Measurements from ENCODE around the gene TIMM10. TPM values are rescaled to one million over a fixed set of nuclear protein-coding genes. Genes with fewer than 3 reads are reported as not detected.

TIMM10 gene
- total and polyA plus RNA-seq, 2 experiments from 2014 or later: 23.3 to 99.4 TPM

DNA sequence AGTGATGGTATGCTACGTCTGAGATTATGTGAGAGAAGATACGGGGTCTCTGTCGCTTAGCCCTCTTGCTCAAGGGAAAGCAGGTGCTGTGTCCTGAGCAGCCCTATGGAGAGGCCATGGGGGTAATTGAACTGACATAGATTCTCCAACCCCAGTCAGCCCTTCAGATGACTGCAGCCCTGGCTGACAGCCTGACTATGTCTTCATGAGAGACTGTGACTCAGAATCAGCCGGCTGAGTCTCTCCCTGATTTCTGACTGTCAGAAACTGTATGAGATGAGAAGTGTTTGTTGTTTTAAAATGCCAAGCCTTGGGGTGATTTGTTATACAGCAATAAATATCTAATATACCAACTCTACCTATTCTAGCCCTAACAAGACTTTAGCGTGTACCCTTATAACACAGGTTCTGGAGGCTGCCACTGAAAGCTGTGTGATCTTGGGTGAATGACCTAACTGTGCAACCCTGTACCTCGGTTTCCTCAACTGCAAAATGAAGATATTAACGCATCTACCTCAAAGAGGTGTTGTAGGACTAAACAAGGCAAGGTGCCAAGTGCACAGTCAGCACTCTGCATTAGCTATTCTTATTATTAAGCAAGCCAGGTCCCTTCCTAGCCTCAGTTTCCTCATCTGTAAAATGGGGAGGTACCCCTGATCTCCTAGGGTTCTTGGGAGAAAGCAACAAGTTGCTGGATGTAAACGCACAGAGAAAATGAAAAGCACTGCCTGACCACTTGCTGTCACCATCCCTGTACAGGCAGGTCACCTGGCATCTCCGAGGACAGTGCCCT is 39.9 kb downstream of the TIMM10 start:
- no peaks in the 10 kb centered on the region for H3K79me2 ChIP-seq
- H3K4me3 ChIP-seq: no peak overlapping the region
- no peaks in the 10 kb centered on the region for H3K4me1 ChIP-seq (ENCODE audit: insufficient read depth)
- H3K36me3 ChIP-seq (replicated peaks; ENCODE audit: insufficient read depth, low read depth): no peaks in the 10 kb centered on the region
- DNase-seq (ENCODE audit: low spot score): no peak
- WGBS (ENCODE audit: low lambda C conversion rate, missing lambda C conversion rate): 92% methylated on average over 9 of the region's 9 CpGs
- TF ChIP-seq EZH2 (IDR thresholded peaks at IDR 0.05; ENCODE audit: borderline replicate concordance): no peak
- no peak overlapping the region for H2AFZ ChIP-seq
- H3K27me3 ChIP-seq: no peaks in the 10 kb centered on the region
- no peaks in the 10 kb centered on the region for H3K9me3 ChIP-seq (ENCODE audit: low read depth)
- no peaks in the 10 kb centered on the region for H3K9me2 ChIP-seq (replicated peaks; ENCODE audit: insufficient read depth)
- no peaks in the 10 kb centered on the region for H4K20me1 ChIP-seq (ENCODE audit: insufficient read depth, poor library complexity, severe bottlenecking)
- no peak overlapping the region for H3K4me2 ChIP-seq
- no peak overlapping the region for H3K27ac ChIP-seq

GRCh38 chr11:57487920-57488659 is 42.5 kb downstream of the TIMM10 start:
- no peak for DNase-seq (ENCODE audit: low spot score)

GRCh38 chr11:57487021-57487778 is 43.4 kb downstream of the TIMM10 start:
- 92% methylated on average over 15 of the region's 15 CpGs for WGBS (ENCODE audit: low lambda C conversion rate, missing lambda C conversion rate)
- Histone ChIP-seq H3K4me2 (no peak overlapping the region), H3K9me2 (replicated peaks; ENCODE audit: insufficient read depth) (no peaks in the 10 kb centered on the region), H3K4me3 (no peak overlapping the region), H3K27me3 (peaks cover 29% of the 10 kb centered on the region), H3K79me2 (no peaks in the 10 kb centered on the region), H3K4me1 (ENCODE audit: insufficient read depth) (peaks cover 10% of the 10 kb centered on the region), H3K9me3 (ENCODE audit: low read depth) (no peaks in the 10 kb centered on the region), H4K20me1 (ENCODE audit: insufficient read depth, poor library complexity, severe bottlenecking) (no peaks in the 10 kb centered on the region), H3K36me3 (replicated peaks; ENCODE audit: insufficient read depth, low read depth) (no peaks in the 10 kb centered on the region), H2AFZ (no peak overlapping the region), H3K27ac (no peak overlapping the region)
- no peak for DNase-seq (ENCODE audit: low spot score)
- TF ChIP-seq, protein P1, sequence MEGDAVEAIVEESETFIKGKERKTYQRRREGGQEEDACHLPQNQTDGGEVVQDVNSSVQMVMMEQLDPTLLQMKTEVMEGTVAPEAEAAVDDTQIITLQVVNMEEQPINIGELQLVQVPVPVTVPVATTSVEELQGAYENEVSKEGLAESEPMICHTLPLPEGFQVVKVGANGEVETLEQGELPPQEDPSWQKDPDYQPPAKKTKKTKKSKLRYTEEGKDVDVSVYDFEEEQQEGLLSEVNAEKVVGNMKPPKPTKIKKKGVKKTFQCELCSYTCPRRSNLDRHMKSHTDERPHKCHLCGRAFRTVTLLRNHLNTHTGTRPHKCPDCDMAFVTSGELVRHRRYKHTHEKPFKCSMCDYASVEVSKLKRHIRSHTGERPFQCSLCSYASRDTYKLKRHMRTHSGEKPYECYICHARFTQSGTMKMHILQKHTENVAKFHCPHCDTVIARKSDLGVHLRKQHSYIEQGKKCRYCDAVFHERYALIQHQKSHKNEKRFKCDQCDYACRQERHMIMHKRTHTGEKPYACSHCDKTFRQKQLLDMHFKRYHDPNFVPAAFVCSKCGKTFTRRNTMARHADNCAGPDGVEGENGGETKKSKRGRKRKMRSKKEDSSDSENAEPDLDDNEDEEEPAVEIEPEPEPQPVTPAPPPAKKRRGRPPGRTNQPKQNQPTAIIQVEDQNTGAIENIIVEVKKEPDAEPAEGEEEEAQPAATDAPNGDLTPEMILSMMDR (IDR thresholded peaks at IDR 0.05; ENCODE audit: poor library complexity): no peak
- TF ChIP-seq EZH2phosphoT487 (IDR thresholded peaks at IDR 0.05; ENCODE audit: low read depth, severe bottlenecking, unreplicated experiment) (no peak), EZH2 (IDR thresholded peaks at IDR 0.05; ENCODE audit: borderline replicate concordance) (no peak)

More at GRCh38 chr11:57487920-57488659, 42.5 kb downstream of the TIMM10 start:
- TF ChIP-seq, protein P1 (IDR thresholded peaks at IDR 0.05; ENCODE audit: poor library complexity): no peak
- TF ChIP-seq EZH2phosphoT487 (IDR thresholded peaks at IDR 0.05; ENCODE audit: low read depth, severe bottlenecking, unreplicated experiment) (no peak), EZH2 (IDR thresholded peaks at IDR 0.05; ENCODE audit: borderline replicate concordance) (no peak)
- Histone ChIP-seq H3K9me2 (replicated peaks; ENCODE audit: insufficient read depth) (no peaks in the 10 kb centered on the region), H3K36me3 (replicated peaks; ENCODE audit: insufficient read depth, low read depth) (no peaks in the 10 kb centered on the region), H3K4me1 (ENCODE audit: insufficient read depth) (peaks cover 4% of the 10 kb centered on the region), H3K4me3 (no peak overlapping the region), H3K79me2 (no peaks in the 10 kb centered on the region), H2AFZ (no peak overlapping the region), H3K4me2 (no peak overlapping the region), H3K27ac (no peak overlapping the region), H3K9me3 (ENCODE audit: low read depth) (no peaks in the 10 kb centered on the region), H4K20me1 (ENCODE audit: insufficient read depth, poor library complexity, severe bottlenecking) (no peaks in the 10 kb centered on the region), H3K27me3 (peaks cover 20% of the 10 kb centered on the region)
- WGBS (ENCODE audit: low lambda C conversion rate, missing lambda C conversion rate): 84% methylated on average over 6 of the region's 6 CpGs
